Measurements from ENCODE around the gene PRKAR2B.

PRKAR2B gene

DNA sequence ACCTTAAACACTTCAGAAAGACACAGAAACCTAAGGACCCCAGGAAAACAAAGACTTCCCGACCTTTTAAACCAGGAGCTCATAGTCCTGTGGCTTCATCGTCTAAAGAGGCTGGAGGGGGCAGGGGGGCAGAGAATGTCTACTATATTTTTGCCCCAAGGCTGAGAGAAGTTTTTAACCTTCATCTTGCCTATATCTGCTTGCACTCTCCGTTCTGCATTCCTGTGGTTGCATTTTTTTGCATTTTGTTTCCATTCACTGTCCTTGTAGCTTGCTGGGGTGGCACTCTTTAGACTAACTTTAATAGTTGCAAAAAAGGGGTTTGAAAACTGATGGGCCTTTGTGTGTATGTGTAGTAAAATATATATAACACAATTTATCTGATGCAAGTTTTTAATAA is 23.7 kb downstream of the PRKAR2B start:
- ChIA-PET POLR2A (no interaction called here), CTCF (no interaction called here)
- TF ChIP-seq, protein P1, sequence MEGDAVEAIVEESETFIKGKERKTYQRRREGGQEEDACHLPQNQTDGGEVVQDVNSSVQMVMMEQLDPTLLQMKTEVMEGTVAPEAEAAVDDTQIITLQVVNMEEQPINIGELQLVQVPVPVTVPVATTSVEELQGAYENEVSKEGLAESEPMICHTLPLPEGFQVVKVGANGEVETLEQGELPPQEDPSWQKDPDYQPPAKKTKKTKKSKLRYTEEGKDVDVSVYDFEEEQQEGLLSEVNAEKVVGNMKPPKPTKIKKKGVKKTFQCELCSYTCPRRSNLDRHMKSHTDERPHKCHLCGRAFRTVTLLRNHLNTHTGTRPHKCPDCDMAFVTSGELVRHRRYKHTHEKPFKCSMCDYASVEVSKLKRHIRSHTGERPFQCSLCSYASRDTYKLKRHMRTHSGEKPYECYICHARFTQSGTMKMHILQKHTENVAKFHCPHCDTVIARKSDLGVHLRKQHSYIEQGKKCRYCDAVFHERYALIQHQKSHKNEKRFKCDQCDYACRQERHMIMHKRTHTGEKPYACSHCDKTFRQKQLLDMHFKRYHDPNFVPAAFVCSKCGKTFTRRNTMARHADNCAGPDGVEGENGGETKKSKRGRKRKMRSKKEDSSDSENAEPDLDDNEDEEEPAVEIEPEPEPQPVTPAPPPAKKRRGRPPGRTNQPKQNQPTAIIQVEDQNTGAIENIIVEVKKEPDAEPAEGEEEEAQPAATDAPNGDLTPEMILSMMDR (IDR thresholded peaks at IDR 0.05; ENCODE audit: control extremely low read depth, extremely low read depth, low read depth, missing control alignments): no peak

DNA sequence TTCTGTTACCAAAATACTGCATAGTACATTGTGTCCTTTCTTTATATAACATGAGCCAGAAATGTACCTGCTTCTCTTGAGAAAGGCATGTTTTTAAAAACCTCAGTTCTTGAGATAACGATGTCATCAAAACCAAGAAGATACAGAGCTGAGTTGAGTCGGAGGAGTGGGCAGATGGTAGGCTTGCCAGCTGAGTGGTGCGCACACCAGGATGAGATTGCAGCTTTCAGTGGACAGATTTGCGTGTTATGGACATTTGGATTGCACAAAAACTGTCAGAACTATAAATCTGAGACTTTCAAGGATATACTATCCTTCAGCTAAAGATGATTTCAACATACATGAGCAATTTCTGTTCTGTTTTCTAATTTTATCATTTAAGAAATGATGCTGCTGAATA is 25.0 kb downstream of the PRKAR2B start:
- TF ChIP-seq, protein P1 (IDR thresholded peaks at IDR 0.05; ENCODE audit: control extremely low read depth, extremely low read depth, low read depth, missing control alignments): no peak
- ChIA-PET POLR2A (no interaction called here), CTCF (no interaction called here)
- DNase-seq (ENCODE audit: extremely low spot score): no peak

More for the DNA sequence above, 23.7 kb downstream of the PRKAR2B start:
- DNase-seq (ENCODE audit: extremely low spot score): no peak

DNA sequence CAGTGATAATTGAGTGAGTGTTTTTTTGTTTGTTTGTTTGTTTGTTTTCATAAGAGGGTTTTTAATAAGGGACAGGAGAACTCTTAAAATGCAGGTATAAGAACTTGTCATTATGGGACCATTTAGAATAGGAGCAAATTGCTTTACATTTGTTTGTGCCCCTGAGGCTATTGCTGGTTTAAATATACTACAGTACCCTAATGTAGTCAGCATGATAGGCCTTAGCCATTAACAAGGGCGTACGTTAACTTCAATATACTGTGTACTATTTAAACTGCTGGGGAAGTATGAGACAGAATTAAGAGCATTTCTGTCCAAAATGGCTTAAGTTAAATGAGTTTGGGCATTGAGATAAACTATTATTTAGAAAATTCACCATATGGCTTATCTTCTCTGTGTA is 26.2 kb downstream of the PRKAR2B start:
- DNase-seq (ENCODE audit: extremely low spot score): no peak
- ChIA-PET CTCF (no interaction called here), POLR2A (no interaction called here)
- TF ChIP-seq, protein P1 (IDR thresholded peaks at IDR 0.05; ENCODE audit: control extremely low read depth, extremely low read depth, low read depth, missing control alignments): no peak

DNA sequence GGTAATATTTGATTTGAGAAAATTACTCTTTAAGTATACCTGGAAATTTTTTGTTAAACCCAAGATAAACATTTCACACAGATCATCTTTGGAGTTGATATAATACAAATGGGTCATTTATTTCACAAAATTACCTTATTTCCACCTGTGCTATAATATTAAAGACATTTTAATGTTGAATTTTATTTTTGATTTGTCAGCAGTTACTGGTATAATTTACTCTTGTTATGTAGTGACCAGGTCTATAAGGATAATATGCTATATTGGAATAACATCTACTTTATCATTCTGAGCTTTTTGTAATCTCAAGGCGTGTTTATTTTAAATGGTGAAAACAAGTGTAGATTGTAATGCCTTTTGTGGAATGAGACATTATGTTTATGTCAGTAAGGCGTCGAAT is 26.6 kb downstream of the PRKAR2B start:
- ChIA-PET CTCF (no interaction called here), POLR2A (no interaction called here)
- no peak for DNase-seq (ENCODE audit: extremely low spot score)
- TF ChIP-seq, protein P1 (IDR thresholded peaks at IDR 0.05; ENCODE audit: control extremely low read depth, extremely low read depth, low read depth, missing control alignments): no peak

DNA sequence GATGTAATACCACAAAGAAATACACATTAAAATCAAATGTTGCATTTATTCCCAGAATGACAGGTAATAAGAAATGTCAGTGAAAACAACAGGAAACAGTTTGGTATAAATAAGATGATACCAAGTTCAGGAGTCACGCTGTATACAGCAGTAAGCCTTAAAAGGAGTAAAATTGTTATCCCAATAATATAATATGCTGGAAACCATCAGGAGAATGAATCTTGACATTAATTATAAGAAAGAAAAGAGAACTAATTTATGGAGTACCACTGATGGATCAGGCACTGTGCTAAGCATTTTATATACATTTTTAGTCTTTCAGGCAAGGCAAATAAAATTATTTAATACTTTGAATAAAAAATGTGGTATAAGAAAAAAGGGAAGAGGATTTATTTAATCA is 27.6 kb downstream of the PRKAR2B start:
- TF ChIP-seq, protein P1 (IDR thresholded peaks at IDR 0.05; ENCODE audit: control extremely low read depth, extremely low read depth, low read depth, missing control alignments): no peak
- ChIA-PET CTCF (no interaction called here), POLR2A (no interaction called here)
- no peak for DNase-seq (ENCODE audit: extremely low spot score)

DNA sequence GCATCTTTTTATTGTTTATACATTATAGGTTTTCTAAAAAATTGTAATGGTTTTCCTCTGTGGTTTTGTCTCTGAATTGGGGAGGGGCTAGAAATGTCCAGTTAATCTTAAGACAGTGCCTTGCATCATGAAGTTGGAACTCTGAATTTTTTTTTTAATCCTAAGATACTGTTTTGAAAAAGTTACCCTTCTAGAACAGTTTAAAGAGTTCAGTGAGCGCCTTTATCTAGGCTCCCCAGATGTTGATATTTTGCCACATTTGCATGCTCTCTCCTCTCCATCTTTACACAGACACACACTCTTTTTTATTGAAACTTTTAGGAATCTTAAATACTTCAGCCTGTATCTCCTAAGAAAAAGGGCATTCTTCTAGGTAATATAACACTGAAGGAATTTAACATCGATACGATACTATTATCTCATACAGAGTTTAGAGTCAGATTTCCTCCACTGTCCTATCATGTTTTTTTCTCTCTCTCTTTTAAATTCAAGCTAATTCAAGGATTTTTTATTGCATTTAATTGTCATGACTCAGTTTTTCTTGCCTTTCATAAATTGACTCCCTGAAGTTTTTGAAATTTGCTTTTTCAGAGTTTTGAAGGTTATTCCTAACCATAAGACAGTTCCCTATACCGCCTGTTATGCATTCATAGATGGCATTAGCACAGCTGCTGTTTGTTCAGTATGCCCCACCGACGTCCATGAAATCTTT is 31.5 kb downstream of the PRKAR2B start:
- CTCF ChIA-PET: interaction anchor here (1.1 to 1.7 kb wide), 2 partner anchors 44 to 73 kb away, joined by 3 to 4 read pairs; no protein-coding TSS in a partner anchor
- DNase-seq (ENCODE audit: extremely low spot score): no peak
- POLR2A ChIA-PET: no interaction called here
- TF ChIP-seq, protein P1 (IDR thresholded peaks at IDR 0.05; ENCODE audit: control extremely low read depth, extremely low read depth, low read depth, missing control alignments): no peak

All from GM10248 (cell line).